Stimulated activated CD8-positive, alpha-beta memory T cell treated with anti-CD3 and anti-CD28 coated beads, Interleukin-4, amount 100 ng/mL, for 1 hour (primary cell): ENCODE measurements around the gene SLC7A6.

ENCODE experiments used
- DNase-seq, 2 donors: peaks; one replicate each; pipeline ENCODE4 v3.0.0-alpha.2; 2020; ENCODE audit warnings: low read depth in 2 of 2, low spot score in 1 of 2

Gene SLC7A6

GRCh38 chr16:68339214-68339613 lies 74.9 kb downstream of the SLC7A6 start:
- no peak for DNase-seq

- no peak for DNase-seq
Measured at GRCh38 chr16:68342620-68343019, 78.3 kb downstream of the SLC7A6 start.

DNA sequence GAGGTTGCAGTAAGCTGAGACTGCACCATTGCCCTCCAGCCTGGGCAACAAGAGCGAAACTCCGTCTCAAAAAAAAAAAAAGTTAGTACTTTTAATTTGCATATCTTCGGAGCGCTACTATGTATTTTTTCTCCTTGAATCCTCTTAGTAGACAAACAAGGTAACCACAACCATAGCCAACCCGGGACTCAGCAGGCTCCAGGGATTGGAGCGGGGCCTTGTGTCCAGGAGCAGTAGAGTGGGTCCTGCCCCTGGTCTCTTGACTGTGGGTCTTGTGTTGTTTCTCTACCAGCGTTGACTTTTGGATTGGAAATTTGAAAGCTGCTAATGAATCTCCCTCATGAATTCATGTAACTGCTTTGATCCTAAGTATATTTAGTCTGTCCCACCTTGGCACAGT lies 78.8 kb downstream of the SLC7A6 start:
- DNase-seq: no peak

DNA sequence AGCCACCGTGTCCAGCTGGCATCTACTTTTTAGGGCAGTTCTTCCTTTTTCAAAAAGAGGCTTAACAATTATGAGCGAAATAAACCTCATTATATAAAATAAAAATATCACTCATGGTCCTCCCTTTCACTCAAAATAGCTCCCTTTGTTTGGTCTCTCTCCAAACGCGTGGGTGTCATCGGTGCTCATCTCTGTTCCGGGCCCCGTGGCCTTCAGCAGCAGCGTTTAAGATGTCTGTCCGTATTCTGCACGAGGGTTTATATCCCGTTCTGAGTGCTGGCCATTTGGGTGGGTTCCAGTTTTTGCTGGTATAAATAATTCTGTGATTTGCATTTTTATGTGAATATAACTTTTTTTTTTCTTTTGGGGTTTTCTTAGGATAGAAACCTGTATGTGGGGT lies 79.9 kb downstream of the SLC7A6 start:
- no peak for DNase-seq

DNA sequence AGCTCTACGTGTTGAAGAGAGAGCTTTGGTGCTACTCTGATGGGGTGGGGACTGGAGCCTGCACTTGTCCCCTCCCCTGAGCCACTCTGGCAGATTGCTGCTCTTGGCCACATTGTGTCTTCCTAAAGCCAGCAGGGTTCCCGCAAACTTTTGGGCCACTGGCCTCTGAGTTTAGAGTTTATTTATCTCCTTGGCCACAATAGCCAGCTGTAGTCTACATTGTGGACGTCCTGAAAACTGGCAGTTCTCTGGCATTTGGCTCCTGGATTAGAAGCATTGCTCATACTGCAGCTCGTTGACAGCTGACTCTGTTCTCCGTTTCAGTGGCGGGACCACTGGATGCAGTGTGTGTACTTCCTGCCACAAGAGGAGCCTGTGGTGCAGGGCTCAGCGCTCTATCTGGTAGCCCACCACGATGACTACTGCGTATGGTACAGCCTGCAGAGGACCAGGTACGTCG lies 81.1 kb downstream of the SLC7A6 start:
- DNase-seq: no peak

DNA sequence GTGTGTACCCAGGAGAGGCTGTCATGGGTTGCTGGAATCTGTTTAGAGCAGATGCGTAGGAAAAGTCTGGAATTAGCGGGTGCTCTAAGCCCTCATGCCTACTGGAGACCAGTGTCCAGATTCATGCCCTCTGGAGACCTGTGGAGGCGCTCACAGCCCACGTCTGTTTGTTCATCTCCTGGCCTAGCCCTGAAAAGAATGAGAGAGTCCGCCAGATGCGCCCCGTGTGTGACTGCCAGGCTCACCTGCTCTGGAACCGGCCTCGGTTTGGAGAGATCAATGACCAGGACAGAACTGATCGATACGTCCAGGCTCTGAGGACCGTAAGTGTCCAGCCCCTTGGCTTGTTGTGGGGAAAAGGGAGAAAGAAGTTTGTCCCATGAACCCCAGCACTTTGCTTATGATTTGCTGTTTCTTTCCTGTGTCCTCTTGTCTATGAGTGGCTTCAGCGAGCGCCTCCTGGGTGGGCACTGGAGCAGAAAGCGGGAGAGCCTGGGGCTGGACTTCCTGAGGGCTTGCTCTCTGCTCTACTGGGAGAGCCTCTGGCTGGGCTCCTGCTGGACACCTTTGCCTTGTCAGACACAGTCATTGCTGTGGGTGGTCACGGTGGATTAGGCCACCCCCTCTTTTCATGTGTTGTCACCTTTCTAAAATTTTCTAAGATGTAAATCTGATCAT lies 81.8 kb downstream of the SLC7A6 start:
- no peak for DNase-seq

- no peak for DNase-seq
Measured at GRCh38 chr16:68346892-68347480, 82.7 kb downstream of the SLC7A6 start.

DNA sequence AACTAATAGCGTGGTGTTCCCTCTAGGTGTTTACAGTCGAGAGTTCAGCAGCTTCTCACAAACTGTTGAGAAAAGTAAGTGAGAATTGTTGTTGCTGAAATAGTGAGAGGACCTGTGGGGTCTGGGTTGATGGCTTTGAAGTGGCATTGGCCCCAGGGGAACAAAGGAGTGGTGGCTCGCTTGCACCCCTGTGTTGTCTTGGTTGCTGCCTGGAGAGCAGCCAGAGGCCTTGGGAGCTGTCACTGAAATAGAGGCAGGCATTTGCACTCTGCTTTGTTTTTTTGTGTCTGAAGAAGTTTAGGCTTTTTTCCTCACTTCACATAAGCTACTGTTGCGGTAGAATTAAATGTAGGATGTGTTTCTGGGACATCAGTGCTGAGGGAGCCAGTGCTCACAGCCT lies 83.3 kb downstream of the SLC7A6 start:
- DNase-seq: no peak

- DNase-seq: no peak
Measured at GRCh38 chr16:68348639-68349445, 84.5 kb downstream of the SLC7A6 start.

DNA sequence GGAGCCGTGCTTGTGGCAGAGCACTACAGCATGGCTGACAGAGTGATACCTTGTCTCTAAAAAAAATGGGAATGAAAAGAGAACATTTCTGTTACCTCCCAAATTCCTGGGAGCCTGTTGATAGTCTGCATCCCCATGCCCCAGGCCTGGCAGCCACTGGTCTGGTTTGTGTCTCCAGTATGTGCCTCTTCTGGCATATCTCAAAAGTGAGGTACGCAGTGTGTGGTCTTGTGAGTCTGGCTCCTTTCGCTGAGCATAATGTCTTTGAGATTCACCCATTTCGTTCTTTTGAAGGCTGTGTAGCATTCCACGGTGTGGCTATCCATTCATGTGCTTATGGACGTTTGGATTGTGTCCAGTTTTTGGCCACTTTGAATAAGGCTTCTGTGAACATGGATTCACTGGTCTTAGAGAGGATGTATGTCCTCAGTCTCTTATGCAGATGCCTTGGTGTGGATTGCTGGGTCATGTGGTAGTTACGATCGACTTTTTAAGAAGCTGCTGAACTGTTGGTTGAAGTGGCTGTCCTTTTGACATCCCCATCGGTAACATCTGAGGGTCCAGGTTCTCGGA lies 85.6 kb downstream of the SLC7A6 start:
- DNase-seq: no peak

DNA sequence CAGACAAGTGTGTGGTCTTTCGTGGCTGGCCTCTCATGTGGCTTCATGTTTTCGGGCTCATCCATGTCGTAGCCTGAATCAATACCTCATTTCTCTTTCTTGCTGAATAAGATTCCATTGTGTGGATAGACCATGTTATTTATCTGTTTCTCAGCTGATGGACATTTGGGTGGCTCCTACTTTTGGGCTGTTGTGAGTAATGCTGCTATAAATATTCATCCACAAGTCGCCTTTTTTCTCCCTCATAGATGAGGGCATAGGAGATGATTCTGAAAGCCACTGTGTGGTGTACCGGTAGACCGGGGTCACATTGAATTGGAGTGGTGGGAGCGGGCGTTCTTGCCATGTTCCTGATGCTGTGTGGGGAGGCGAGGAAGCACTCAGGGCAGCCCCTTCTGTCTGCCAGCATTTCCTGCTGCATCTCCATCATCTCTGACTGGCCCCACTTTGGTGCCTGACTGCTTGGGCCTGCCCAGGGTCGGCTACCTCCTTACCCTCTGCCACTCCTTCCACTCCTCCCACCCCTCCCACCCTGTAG lies 86.6 kb downstream of the SLC7A6 start:
- DNase-seq: no peak
